Dedifferentiated amniotic fluid mesenchymal stem cell (primary cell): ENCODE measurements around the gene BMPER.

ENCODE experiments used
- DNase-seq: peaks from one replicate; pipeline ENCODE4 v3.0.0-alpha.2; 2016; ENCODE audit errors: extremely low spot score

BMPER gene

GRCh38 chr7:33970536-33970935 is 65.2 kb downstream of the BMPER start:
- no peak for DNase-seq

DNA sequence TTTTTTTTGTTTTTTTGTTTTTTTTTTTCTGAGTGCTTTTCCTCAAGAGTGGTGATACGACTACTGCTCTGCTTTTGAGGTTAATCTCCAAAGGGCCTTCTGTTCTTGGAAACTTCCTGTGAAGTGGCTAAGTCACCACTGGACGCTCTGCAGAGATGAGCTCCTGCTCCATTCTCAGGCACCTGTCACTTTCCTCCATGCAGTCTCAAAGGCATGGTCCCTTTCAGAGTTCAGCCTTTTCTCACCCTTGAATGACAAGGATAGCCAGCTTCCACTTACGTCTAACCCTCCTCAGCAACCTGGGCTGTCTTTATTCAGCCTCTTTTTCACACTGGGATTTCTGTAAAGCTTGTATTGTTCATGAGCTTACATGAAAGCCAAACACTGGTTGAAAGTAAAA is 65.8 kb downstream of the BMPER start:
- no peak for DNase-seq

DNA sequence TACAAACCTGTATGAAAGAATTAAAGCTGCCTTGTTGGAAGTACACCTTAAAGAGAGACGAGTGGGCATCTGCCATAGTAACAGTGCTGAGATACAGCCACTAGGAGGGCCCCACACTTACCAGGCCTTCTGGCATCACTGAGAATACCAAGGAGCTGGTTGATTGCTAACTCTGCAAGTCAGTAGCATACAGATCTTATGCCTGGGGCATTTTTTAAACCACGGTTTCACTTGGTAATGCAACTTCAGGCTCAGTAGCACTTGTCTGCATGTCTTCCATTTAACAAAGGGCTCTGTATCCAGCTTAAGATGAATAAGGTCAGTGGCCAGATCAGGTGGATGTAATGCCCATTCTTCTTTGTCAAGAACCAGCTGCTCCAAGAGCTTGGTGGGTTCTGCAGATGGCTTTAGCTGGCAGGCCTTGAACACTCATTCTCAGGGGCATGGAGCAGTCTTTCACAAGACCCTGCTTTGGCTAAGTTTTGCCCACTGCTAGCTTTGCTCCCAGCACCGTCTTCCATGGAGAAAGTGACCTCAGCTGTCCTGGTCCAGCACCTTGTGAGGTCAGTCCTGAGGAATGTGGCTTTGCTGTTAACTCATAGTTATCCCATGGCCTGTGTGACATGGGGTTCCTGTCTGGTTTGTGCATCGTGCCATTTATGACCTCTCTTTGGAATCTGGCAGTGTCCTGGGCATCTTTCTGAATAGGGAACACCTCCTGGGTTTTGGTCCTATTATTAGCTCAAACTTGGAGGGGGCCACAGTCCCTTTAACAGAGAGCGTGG is 68.1 kb downstream of the BMPER start:
- no peak for DNase-seq

DNA sequence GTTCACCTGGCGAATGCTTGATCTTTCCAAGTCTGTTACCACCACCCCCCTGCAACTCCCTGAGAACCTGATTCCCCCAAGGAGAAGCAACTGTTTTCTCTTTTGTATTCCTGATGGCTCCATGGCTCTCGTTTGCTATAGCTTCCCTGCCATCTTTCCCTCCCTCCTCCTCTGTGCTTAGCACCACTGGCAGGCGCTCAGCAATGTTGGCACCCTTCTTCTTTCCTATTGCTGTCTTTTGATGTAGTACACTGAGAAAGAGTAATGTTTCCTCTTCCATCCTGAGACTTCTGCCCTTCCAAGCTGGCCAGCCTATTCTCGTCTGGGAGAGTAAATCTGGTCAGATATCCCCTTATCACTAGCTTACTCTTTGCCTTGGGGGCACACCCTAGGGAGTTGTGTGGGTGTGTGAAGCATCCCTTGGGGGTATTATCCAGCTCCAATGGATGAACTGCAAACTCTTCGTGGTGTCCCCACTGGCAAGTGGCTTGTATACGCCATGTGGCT is 74.0 kb downstream of the BMPER start:
- no peak for DNase-seq

- DNase-seq = peak; percentile 38
Observed at GRCh38 chr7:33979807-33980355, 74.5 kb downstream of the BMPER start.

GRCh38 chr7:33981226-33981625 is 75.9 kb downstream of the BMPER start:
- no peak for DNase-seq

- peak; percentile 29 for DNase-seq
Observed at GRCh38 chr7:33981671-33982424, 76.5 kb downstream of the BMPER start.

- no peak for DNase-seq
Observed at GRCh38 chr7:33982425-33982786, 77.1 kb downstream of the BMPER start.

DNA sequence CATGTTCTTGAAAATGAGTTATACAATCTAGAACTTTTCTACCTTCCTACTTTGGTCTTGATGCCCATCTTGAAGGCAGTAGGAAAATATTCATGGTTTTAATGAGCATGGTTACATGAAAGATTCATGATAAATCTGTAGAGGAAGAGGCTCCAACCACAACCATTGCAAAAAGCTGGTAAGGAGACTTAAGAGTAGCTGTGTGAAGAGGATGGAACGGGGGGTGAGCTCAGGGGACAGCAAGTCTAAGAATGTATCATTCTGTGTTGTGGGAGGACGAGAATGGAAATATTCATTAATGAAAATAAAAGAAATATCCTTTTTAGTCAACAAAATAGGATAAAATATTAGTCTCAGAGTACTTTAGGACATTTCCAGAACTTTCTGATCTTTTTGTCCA is 81.1 kb downstream of the BMPER start:
- no peak for DNase-seq

GRCh38 chr7:33986951-33987947 is 81.9 kb downstream of the BMPER start:
- DNase-seq = peak; percentile 95

- no peak for DNase-seq
Observed at GRCh38 chr7:33996899-33997298, 91.6 kb downstream of the BMPER start.

DNA sequence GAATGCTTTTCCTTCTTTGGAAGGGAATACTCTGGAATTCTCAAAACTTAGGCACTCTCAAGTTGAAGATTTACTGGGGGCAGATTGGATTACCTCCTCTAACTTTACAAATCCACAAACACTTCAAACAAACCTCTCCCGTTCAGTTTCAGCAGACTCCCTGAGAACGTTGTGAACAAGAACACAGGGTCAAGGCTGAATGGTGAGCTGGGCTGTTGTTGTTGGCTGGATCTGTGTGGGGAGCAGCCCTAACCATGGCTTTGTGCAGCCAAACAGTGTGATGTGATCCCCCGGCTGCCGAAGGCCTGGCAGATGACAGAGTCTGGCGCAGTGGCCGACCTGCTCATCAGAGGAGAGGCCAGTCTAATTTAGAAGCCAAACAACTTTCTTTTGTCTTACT is 93.1 kb downstream of the BMPER start:
- DNase-seq = no peak

- DNase-seq = no peak
Observed at GRCh38 chr7:34011017-34011695, 105.8 kb downstream of the BMPER start.

GRCh38 chr7:34011696-34012095 is 106.4 kb downstream of the BMPER start:
- DNase-seq = peak; percentile 66

DNA sequence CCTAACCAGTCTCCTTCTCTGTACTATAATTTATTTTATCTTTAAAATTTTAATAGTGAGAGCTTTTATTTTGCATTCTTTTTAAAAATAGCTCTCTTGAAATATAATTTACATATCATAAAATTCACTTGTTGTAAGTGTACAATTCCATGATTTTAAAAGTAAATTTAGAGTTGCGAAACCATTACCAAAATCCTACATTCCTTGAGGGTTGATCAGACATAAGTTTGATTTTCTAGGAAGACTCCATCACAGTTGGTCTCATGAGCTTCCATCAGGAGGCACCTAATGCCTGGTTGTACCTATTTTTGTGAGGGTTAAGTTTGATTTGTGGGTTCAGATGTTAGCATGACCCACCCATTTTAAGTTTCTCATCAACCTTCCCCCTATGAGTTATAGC is 108.1 kb downstream of the BMPER start:
- DNase-seq = no peak

DNA sequence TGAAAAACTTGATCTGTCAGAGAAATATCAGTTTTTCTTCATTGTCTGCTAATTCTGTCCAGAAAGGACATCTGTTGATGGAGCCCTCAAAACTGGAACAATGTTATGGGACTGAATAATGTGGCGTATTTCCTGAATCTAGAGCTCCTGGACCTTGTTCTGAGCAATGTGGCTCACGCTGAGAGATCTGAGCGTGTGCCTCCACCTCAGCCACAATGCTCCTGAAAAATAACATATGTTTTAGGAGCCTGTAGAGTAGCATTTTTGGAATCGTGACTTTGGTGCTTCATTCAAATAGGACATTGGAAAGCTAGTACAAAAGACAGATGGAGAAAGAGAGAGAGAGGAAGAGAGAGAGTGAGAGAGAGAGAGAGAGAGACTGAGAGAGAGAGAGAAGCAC is 110.3 kb downstream of the BMPER start:
- no peak for DNase-seq

DNA sequence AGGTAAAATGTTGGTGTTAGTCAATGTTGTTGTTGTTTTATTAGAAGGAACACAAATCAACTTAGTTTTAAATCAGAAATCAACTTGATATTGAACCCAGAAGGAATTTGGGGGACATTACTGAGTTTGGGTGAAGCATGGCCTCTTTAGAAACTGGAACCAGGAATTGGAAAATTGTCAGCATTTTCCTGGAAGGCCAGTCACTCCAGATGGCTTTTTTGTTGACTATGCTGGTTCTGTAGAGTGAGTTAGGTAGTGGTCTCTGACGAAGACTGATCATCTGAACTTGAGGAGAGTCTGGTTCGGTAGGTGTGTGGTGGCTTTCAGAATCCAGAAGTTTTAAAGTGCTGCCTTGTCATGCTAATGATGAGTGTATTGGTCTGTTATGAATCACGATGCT is 111.5 kb downstream of the BMPER start:
- DNase-seq = no peak

DNA sequence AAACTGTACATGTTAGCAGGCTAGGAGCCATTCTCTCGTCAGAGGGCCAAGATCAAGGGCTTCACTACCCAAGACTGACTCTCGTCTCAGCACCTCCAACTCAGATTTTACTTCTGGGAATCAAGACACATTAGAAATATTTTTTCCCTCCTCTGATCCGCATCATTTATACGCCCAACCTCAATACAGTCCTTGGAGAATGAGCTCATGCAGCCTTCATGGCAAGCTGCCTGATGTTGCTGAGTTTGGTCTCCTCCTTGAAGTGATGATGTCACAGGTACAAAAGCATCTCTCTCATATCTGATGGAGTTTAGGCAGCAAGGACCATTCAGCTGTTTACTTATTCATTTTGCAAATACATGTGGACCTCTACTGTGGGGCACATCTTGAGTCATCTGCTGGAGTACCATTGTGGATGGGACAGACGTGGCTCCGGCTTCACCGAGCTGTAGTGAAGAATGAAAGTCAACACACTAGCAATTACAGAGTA is 114.0 kb downstream of the BMPER start:
- DNase-seq = no peak

DNA sequence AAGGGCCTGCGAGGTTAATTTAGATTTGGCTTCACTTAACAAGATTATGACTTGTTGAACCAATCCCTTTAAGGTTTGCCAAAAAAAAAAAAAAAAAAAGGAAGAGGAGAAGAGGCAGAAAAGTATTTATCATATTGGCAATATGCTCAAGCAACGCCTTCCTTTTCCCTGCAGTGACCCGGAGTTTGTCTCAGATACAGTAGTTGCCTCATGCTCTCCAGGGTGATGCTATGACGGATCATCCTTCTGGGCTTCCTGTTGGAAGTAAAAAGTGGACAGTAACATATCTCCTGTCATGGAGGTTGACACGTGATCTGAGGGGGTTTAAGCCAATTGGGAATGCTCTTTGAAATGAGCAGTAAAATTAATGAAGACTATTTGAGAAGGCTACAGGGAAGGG is 117.3 kb downstream of the BMPER start:
- no peak for DNase-seq

- no peak for DNase-seq
Observed at GRCh38 chr7:34025600-34025999, 120.3 kb downstream of the BMPER start.
